Endothelial cell of umbilical vein (primary cell): ENCODE measurements around the gene C22orf23. TPM values are rescaled to one million over a fixed set of nuclear protein-coding genes. Genes with fewer than 3 reads are reported as not detected.

Source experiments
- BruUV-seq: library from RNA; stranded (reverse); fragments of 400-500 nt; replicated peaks from 2 replicates; lab custom pipeline; 2021; lab: Mats Ljungman, UMichigan
- CTCF ChIA-PET: fragments of 300-600, 350-600 bp; sonication (Branson Sonifier 250); formaldehyde crosslinking; loops from one replicate; lab custom pipeline; 2021; ENCODE audit warnings: antibody characterized with exemption, inconsistent platforms; lab: Charles Lee
- POLR2A ChIA-PET: fragments of 300-600, 350-600 bp; sonication (Branson Sonifier 250); formaldehyde crosslinking; loops from one replicate; lab custom pipeline; 2021; ENCODE audit warnings: antibody characterized with exemption, inconsistent platforms; lab: Charles Lee
- DNase-seq: peaks from one replicate; pipeline ENCODE4 v3.0.0-alpha.2; 2011; ENCODE audit warnings: low read depth, low spot score
- FAIRE-seq: peaks from 2 replicates; lab custom pipeline; 2011; peaks lifted over from hg19 to GRCh38; lab: Jason Lieb, UNC
- H2AFZ ChIP-seq: 2 replicates; pipeline ENCODE4 v1.6.0; 2012; ENCODE audit warnings: low read depth, low read length, control low read depth, inconsistent platforms
- H3K27ac ChIP-seq: 2 replicates; pipeline ENCODE4 v1.5.1; 2011; ENCODE audit warnings: low read depth, mild to moderate bottlenecking, control low read depth, low read length, moderate library complexity; ENCODE audit not compliant: insufficient read depth
- H3K27me3 ChIP-seq, 2 experiments: 2 replicates each; pipeline versions ENCODE4 v1.6.0 to v1.6.1; 2011; ENCODE audit warnings: low read length in 2 of 2, mixed read lengths in 1 of 2; ENCODE audit not compliant: control insufficient read depth in 2 of 2, insufficient read depth in 2 of 2
- H3K36me3 ChIP-seq, 2 experiments: 2 replicates in 1 of 2; 3 replicates in 1 of 2; pipeline ENCODE4 v1.5.1; 2011; ENCODE audit warnings: low read length in 2 of 2, mild to moderate bottlenecking in 1 of 2, moderate library complexity in 1 of 2; ENCODE audit not compliant: control insufficient read depth in 2 of 2, insufficient read depth in 2 of 2; ENCODE audit errors: extremely low read depth in 1 of 2
- H3K4me1 ChIP-seq: 3 replicates; pipeline ENCODE4 v1.5.1; 2011; ENCODE audit warnings: mild to moderate bottlenecking, low read length; ENCODE audit not compliant: control insufficient read depth, insufficient read depth; ENCODE audit errors: extremely low read depth
- H3K4me2 ChIP-seq: 2 replicates; pipeline ENCODE4 v1.6.1; 2011; ENCODE audit warnings: low read length, control low read depth, mixed read lengths; ENCODE audit not compliant: insufficient read depth
- H3K4me3 ChIP-seq, 3 experiments: fragments of 200-600 bp in 1 of 3; sonication (generic), shearing (Covaris generic) in 1 of 3; replicated peaks in 1 of 3; 2 replicates each; pipeline ENCODE4 v1.5.1; 2011 to 2016; ENCODE audit warnings: control low read depth in 3 of 3, low read length in 3 of 3, mild to moderate bottlenecking in 2 of 3, inconsistent platforms in 1 of 3, low read depth in 1 of 3, moderate library complexity in 1 of 3; ENCODE audit not compliant: insufficient read depth in 1 of 3
- H3K79me2 ChIP-seq: 2 replicates; pipeline ENCODE4 v1.6.0; 2012; ENCODE audit warnings: low read length, inconsistent platforms; ENCODE audit not compliant: control insufficient read depth, insufficient read depth
- H3K9ac ChIP-seq: replicated peaks from 2 replicates; pipeline ENCODE3; 2011; ENCODE audit warnings: low read length, control low read depth; ENCODE audit not compliant: insufficient read depth; ENCODE audit errors: extremely low read depth
- H3K9me1 ChIP-seq: replicated peaks from 3 replicates; pipeline ENCODE4 v1.6.0; 2011; ENCODE audit warnings: mild to moderate bottlenecking, low read length; ENCODE audit not compliant: control insufficient read depth, insufficient read depth; ENCODE audit errors: extremely low read depth
- H3K9me3 ChIP-seq: replicated peaks from 2 replicates; pipeline ENCODE4 v1.5.1; 2012; ENCODE audit warnings: low read length, inconsistent platforms; ENCODE audit not compliant: control insufficient read depth, insufficient read depth
- H4K20me1 ChIP-seq: replicated peaks from 2 replicates; pipeline ENCODE3; 2011; ENCODE audit warnings: mild to moderate bottlenecking, low read length; ENCODE audit not compliant: control insufficient read depth, insufficient read depth; ENCODE audit errors: extremely low read depth
- CTCF ChIP-seq, 2 donors: IDR thresholded peaks; 1 replicate in 1 of 2; 2 replicates in 1 of 2; pipeline ENCODE4 v1.5.1; 2011; ENCODE audit warnings: low read length in 2 of 2, mild to moderate bottlenecking in 2 of 2, moderate library complexity in 2 of 2, control low read depth in 1 of 2, inconsistent platforms in 1 of 2, low read depth in 1 of 2; ENCODE audit not compliant: insufficient read depth in 1 of 2; ENCODE audit errors: extremely low read depth in 1 of 2
- EZH2 ChIP-seq: IDR thresholded peaks from 2 replicates; pipeline ENCODE4 v1.6.1; 2012; ENCODE audit warnings: borderline replicate concordance, low read depth, mild to moderate bottlenecking, moderate library complexity, low read length, inconsistent platforms; ENCODE audit not compliant: severe bottlenecking
- FOS ChIP-seq: IDR thresholded peaks from 2 replicates; pipeline ENCODE4 v1.6.1; 2011; ENCODE audit warnings: mild to moderate bottlenecking, low read length, moderate library complexity, borderline replicate concordance; ENCODE audit not compliant: insufficient read depth
- GATA2 ChIP-seq: IDR thresholded peaks from 2 replicates; pipeline ENCODE4 v1.7.0; 2011; ENCODE audit warnings: low read depth, mild to moderate bottlenecking, moderate library complexity, mixed read lengths, low read length; ENCODE audit not compliant: insufficient read length, insufficient read depth
- JUN ChIP-seq: IDR thresholded peaks from 2 replicates; pipeline ENCODE4 v1.6.1; 2011; ENCODE audit warnings: borderline replicate concordance, low read depth; ENCODE audit not compliant: insufficient read length, insufficient read depth
- MYC ChIP-seq: IDR thresholded peaks from one replicate; pipeline ENCODE4 v1.6.1; 2011; ENCODE audit warnings: mild to moderate bottlenecking, low read depth, low read length
- POLR2A ChIP-seq: IDR thresholded peaks from 2 replicates; pipeline ENCODE4 v1.6.1; 2012; ENCODE audit warnings: low read depth, mild to moderate bottlenecking, control low read depth, low read length
- POLR2AphosphoS5 ChIP-seq: IDR thresholded peaks from 2 replicates; pipeline ENCODE4 v1.6.1; 2012; ENCODE audit warnings: low read depth, mild to moderate bottlenecking, control low read depth, low read length, moderate library complexity; ENCODE audit not compliant: insufficient read depth
- dilution Hi-C: fragments of 300-500 bp; cut with MboI; formaldehyde crosslinking; loops from one replicate; pipeline ENCODE4 v1.15.0; 2019; ENCODE audit warnings: low sequenced_read_pairs; ENCODE audit not compliant: extremely low pct_ligation_motif_present
- intact Hi-C: fragments of 100-400 bp; cut with micrococcal nuclease; formaldehyde crosslinking; loops from one replicate; pipeline ENCODE4 v1.10.0; 2022
- polyA plus RNA-seq, 4 experiments: library from polyadenylated mRNA; depleted of rRNA in 3 of 4; stranded (reverse) in 3 of 4; unstranded in 1 of 4; fragments of >200 nt; gene quantifications; 2 replicates each; pipeline versions ENCODE4 v1.2.1 to v1.2.3, GENCODE V29; 2011 to 2012; ENCODE audit warnings: missing spikeins in 1 of 4
- total RNA-seq: library from RNA; stranded (reverse); gene quantifications from 2 replicates; pipeline ENCODE4 v1.2.3, GENCODE V29; 2021
- TF ChIP-seq, protein P1 (sequence below): IDR thresholded peaks from 2 replicates; pipeline ENCODE4 v1.6.1; 2011; ENCODE audit not compliant: insufficient read depth, insufficient read length

C22orf23 gene
- total and polyA plus RNA-seq, 2 donors (not counting 3 experiments of a cell fraction or from before 2014, with no cell fraction given) = 0.23 to 0.44 TPM

GRCh38 chr22:37954686-37955085 lies 1.3 kb upstream of the C22orf23 start:
- Histone ChIP-seq H3K9ac (peak overlapping the region; percentile 77), H3K36me3 (peaks cover 7 to 18% of the 10 kb centered on the region in 2 experiments), H3K9me3 (no peaks in the 10 kb centered on the region), H3K27me3 (no peaks in the 10 kb centered on the region), H3K4me3 (peak overlapping the region in 1 of 3 experiments; percentile 54), H3K9me1 (no peaks in the 10 kb centered on the region), H2AFZ (no peak overlapping the region), H3K4me1 (peaks cover 14% of the 10 kb centered on the region), H4K20me1 (no peaks in the 10 kb centered on the region), H3K27ac (no peak overlapping the region), H3K79me2 (peaks cover 15% of the 10 kb centered on the region), H3K4me2 (peak overlapping the region; percentile 69)
- no peak for FAIRE-seq
- no TSS peak for BruUV-seq
- intact Hi-C loops (loop anchor here (5.0 kb wide), 2 partner anchors 47 to 137 kb away; partner anchors contain the start of gene MICALL1), dilution Hi-C loops (no loop called here)
- TF ChIP-seq MYC (no peak), POLR2AphosphoS5 (no peak), EZH2 (no peak), POLR2A (no peak), CTCF (IDR thresholded peaks at IDR 0.05; ENCODE audit: extremely low read depth in 1 of 2, insufficient read depth in 1 of 2, low read depth in 1 of 2, low read length in 2 of 2) (no peak), JUN (no peak), GATA2 (no peak), FOS (no peak)
- TF ChIP-seq, protein P1, sequence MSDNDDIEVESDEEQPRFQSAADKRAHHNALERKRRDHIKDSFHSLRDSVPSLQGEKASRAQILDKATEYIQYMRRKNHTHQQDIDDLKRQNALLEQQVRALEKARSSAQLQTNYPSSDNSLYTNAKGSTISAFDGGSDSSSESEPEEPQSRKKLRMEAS = no peak
- CTCF ChIA-PET = interaction anchor here (0.7 to 2.4 kb wide), 6 partner anchors 8 to 68 kb away, joined by 3 to 10 read pairs (median 4); no protein-coding TSS in a partner anchor
- DNase-seq = no peak
- POLR2A ChIA-PET = interaction anchor here (0.6 to 0.7 kb wide), 3 partner anchors 18 to 735 kb away, joined by 3 to 4 read pairs (median 3); no protein-coding TSS in a partner anchor
